ENCODE results near the gene MRPL33. TPM values are rescaled to one million over a fixed set of nuclear protein-coding genes. Genes with fewer than 3 reads are reported as not detected.

Gene MRPL33
- total RNA-seq, 1 donor from 2014 or later = 63.3 TPM

DNA sequence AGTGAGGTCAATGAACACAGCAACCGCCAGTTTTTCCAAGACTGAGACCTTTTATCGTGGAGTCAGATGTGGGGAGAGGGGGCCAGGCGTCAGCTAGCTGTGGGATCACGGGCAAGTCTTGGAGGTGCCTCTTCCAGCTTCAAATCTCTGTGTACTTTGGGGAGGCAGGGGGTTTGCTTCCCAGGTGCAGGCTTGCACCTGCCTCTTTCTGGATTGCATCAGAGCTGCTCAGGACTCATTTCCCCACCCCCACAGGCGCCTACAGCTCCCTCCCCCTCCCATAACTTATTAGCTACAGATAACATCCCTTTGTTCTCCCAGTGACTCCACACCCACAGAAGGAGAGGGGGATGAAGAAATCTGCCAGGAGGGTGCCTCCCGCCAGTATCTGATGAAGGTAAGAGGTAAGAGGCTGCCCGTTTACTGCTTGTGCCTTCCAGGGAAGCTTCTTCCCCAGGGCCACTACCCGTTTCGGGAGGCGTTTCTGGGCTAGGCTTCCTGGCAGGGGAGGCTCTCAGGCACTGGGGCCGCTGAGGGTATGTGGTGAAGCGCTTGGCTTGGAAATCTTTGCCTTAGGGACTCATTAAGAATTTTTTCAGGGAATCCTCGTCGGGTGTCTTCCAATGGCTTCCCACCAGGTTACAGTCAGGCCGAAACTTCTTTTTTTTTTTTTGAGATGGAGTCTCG, 18.8 kb upstream of the MRPL33 start:
- Mint-ChIP-seq H3K9me3 (ENCODE audit: low read depth) (peaks cover 16% of the 10 kb centered on the region), H3K27ac (peak overlapping the region; percentile 100)
- DNase-seq (ENCODE audit: low spot score, unreplicated experiment) = peak; percentile 44

DNA sequence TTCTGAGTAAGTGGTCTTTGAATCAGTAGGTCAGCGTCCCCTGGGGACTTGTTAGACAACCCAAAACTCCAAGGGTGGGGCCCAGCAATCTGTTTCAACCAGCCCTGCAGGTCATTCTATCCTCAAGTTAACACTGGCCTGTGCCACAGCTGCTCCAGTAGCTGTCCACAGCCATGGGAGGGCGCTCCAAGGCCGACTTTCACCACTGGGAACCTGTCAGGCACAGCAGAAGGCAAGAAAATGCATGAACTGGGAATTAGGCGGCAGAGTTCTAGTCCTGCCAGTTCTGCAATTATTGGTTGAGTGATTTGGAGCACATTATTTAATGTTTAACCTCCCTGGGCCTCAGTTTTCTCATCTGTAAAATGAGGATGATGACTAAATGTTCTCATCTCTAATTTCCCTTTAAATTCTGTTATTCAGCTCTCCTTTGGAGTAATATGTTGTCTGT, 17.4 kb upstream of the MRPL33 start:
- peaks cover 29% of the 10 kb centered on the region for H3K4me1 Mint-ChIP-seq (ENCODE audit: low read depth)
- H3K27me3 Mint-ChIP-seq = no peaks in the 10 kb centered on the region
- DNase-seq (ENCODE audit: low spot score, unreplicated experiment) = peak; percentile 62
- H3K27ac Mint-ChIP-seq = peak overlapping the region; percentile 100
- peaks cover 7% of the 10 kb centered on the region for H3K36me3 Mint-ChIP-seq (ENCODE audit: insufficient read depth)
- H3K9me3 Mint-ChIP-seq (ENCODE audit: low read depth) = peaks cover 3% of the 10 kb centered on the region
- TF ChIP-seq, protein P1, sequence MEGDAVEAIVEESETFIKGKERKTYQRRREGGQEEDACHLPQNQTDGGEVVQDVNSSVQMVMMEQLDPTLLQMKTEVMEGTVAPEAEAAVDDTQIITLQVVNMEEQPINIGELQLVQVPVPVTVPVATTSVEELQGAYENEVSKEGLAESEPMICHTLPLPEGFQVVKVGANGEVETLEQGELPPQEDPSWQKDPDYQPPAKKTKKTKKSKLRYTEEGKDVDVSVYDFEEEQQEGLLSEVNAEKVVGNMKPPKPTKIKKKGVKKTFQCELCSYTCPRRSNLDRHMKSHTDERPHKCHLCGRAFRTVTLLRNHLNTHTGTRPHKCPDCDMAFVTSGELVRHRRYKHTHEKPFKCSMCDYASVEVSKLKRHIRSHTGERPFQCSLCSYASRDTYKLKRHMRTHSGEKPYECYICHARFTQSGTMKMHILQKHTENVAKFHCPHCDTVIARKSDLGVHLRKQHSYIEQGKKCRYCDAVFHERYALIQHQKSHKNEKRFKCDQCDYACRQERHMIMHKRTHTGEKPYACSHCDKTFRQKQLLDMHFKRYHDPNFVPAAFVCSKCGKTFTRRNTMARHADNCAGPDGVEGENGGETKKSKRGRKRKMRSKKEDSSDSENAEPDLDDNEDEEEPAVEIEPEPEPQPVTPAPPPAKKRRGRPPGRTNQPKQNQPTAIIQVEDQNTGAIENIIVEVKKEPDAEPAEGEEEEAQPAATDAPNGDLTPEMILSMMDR (IDR thresholded peaks at IDR 0.05; ENCODE audit: unreplicated experiment) = peak; percentile 82
- H3K4me3 Mint-ChIP-seq (ENCODE audit: low read depth) = peak overlapping the region; percentile 85

More for the DNA sequence above, 18.8 kb upstream of the MRPL33 start:
- peaks cover 10% of the 10 kb centered on the region for H3K36me3 Mint-ChIP-seq (ENCODE audit: insufficient read depth)
- no peaks in the 10 kb centered on the region for H3K27me3 Mint-ChIP-seq
- H3K4me1 Mint-ChIP-seq (ENCODE audit: low read depth) = peaks cover 29% of the 10 kb centered on the region
- TF ChIP-seq, protein P1 (IDR thresholded peaks at IDR 0.05; ENCODE audit: unreplicated experiment) = no peak
- H3K4me3 Mint-ChIP-seq (ENCODE audit: low read depth) = peak overlapping the region; percentile 85

DNA sequence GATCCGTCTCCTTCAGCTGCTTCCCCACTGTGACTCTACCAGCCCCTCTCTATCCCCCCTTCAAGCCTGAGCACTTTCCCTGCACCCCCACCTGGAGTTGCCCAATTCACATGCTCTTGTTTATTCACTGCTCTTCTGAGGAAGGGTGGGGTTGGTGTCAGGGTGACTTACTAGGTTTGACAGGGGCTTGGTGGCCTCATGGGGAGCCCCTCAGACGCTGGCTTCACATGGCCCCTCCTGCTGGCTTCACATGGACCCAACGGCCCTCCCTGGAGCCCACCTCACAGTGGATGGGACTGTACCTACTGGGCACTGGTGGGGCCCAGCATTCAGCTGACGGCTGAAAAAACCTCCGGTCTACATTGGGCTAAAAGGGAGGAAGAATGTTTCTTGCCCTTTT, 16.7 kb upstream of the MRPL33 start:
- TF ChIP-seq, protein P1 (IDR thresholded peaks at IDR 0.05; ENCODE audit: unreplicated experiment) = no peak
- Mint-ChIP-seq H3K27me3 (no peaks in the 10 kb centered on the region), H3K27ac (peak overlapping the region; percentile 62), H3K36me3 (ENCODE audit: insufficient read depth) (peaks cover 7% of the 10 kb centered on the region), H3K4me1 (ENCODE audit: low read depth) (peaks cover 29% of the 10 kb centered on the region), H3K9me3 (ENCODE audit: low read depth) (no peaks in the 10 kb centered on the region), H3K4me3 (ENCODE audit: low read depth) (no peak overlapping the region)
- no peak for DNase-seq (ENCODE audit: low spot score, unreplicated experiment)

DNA sequence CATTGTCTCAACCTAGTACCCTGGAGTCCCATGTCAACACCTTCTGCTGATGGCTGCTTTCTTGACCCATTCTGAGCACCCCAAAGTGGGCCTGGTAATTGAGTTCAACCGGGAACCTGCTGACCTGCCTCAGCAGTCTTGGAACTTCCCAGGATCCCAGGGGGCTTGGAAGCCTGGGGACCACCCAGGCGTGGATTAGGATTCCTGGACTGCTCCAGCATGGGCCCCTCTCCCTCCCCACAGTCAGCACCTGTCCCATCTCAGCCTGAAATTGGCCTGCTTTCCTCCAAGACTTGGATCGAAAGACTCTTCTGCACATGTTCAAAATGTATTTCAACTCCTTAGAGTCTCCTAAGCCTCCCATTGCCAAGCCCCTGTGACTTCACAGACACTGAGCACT, 15.4 kb upstream of the MRPL33 start:
- no peak for DNase-seq (ENCODE audit: low spot score, unreplicated experiment)
- no peaks in the 10 kb centered on the region for H3K27me3 Mint-ChIP-seq
- peaks cover 7% of the 10 kb centered on the region for H3K36me3 Mint-ChIP-seq (ENCODE audit: insufficient read depth)
- H3K4me3 Mint-ChIP-seq (ENCODE audit: low read depth) = no peak overlapping the region
- peaks cover 29% of the 10 kb centered on the region for H3K4me1 Mint-ChIP-seq (ENCODE audit: low read depth)
- TF ChIP-seq, protein P1 (IDR thresholded peaks at IDR 0.05; ENCODE audit: unreplicated experiment) = no peak
- no peaks in the 10 kb centered on the region for H3K9me3 Mint-ChIP-seq (ENCODE audit: low read depth)
- H3K27ac Mint-ChIP-seq = peak overlapping the region; percentile 73

DNA sequence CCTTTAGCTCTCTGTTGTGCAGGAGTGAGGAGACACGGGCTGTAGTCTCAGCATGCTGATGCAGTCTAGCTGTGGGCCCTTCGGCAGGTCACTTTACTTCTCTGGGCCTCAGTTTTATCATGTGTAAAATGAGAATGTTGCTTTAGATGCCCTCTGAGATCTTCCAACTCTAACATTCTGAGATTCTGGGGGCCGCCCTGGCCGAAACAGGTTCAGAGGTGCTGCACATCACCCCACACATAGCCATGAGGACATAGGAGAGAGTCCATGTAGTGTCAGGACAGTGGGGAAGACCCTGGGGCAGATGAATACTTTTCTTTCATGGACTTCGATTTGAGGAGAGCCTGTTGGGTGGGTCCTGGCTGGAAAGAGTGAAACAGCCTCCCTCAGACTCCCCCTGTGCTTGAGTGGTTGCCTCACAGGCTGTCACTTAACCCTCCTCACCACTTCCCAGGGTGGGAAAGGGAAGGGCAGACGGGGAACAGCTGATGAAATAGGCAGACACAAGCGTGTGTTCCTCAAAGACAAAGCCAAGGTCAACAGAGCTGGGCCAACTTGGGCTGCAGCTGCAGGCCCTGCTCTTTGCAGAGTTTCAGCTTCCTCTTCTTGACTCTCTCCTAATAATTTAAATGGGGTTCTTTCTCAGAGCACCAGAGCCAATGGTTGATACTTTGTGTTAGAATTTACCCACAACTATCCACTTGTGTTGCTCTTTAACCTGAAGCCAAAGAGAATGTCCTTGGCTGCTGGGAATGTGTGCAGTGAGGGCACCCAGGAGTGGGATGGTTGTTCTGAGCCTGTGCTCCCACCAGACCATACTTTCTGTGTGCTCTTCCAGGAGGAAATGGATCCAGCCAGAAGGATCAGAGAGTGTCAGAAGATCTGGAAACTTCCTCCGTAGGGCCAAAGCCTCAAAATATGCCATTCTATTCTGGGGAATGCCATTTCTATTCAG, 14.7 kb upstream of the MRPL33 start:
- Mint-ChIP-seq H3K9me3 (ENCODE audit: low read depth) (no peaks in the 10 kb centered on the region), H3K4me3 (ENCODE audit: low read depth) (no peak overlapping the region), H3K27me3 (no peaks in the 10 kb centered on the region), H3K27ac (peak overlapping the region; percentile 76), H3K4me1 (ENCODE audit: low read depth) (peaks cover 28% of the 10 kb centered on the region), H3K36me3 (ENCODE audit: insufficient read depth) (peaks cover 9% of the 10 kb centered on the region)
- TF ChIP-seq, protein P1 (IDR thresholded peaks at IDR 0.05; ENCODE audit: unreplicated experiment) = no peak
- DNase-seq (ENCODE audit: low spot score, unreplicated experiment) = no peak
